Suppressor macrophage treated with lipopolysaccharide for 4 hours (primary cell): ENCODE results near the gene MTMR6.

ENCODE experiments used
- DNase-seq: peaks from one replicate; pipeline ENCODE4 v3.0.0-alpha.2; 2020

Gene MTMR6

GRCh38 chr13:25215253-25215575 is 72.1 kb downstream of the MTMR6 start:
- no peak for DNase-seq

- DNase-seq = no peak
Measured at GRCh38 chr13:25214491-25215252, 72.6 kb downstream of the MTMR6 start.

GRCh38 chr13:25213715-25214114 is 73.6 kb downstream of the MTMR6 start:
- DNase-seq = no peak

GRCh38 chr13:25210842-25211569 is 76.3 kb downstream of the MTMR6 start:
- no peak for DNase-seq

- DNase-seq = no peak
Measured at GRCh38 chr13:25207291-25207810, 79.9 kb downstream of the MTMR6 start.

GRCh38 chr13:25204863-25205262 is 82.4 kb downstream of the MTMR6 start:
- DNase-seq = no peak

- no peak for DNase-seq
Measured at GRCh38 chr13:25203127-25203740, 84.1 kb downstream of the MTMR6 start.

- no peak for DNase-seq
Measured at GRCh38 chr13:25200783-25201182, 86.5 kb downstream of the MTMR6 start.

GRCh38 chr13:25198647-25199046 is 88.6 kb downstream of the MTMR6 start:
- DNase-seq = no peak

GRCh38 chr13:25196971-25197370 is 90.3 kb downstream of the MTMR6 start:
- no peak for DNase-seq
